Keratinocyte (primary cell): Measurements from ENCODE around the gene ASIC2. TPM values are rescaled to one million over a fixed set of nuclear protein-coding genes. Genes with fewer than 3 reads are reported as not detected.

Experiments
- DNase-seq: peaks from one replicate; pipeline ENCODE4 v3.0.0-alpha.2; 2011; ENCODE audit warnings: low read depth, missing footprints, low spot score
- FAIRE-seq: peaks from 2 replicates; lab custom pipeline; 2011; peaks lifted over from hg19 to GRCh38; lab: Jason Lieb, UNC
- H2AFZ ChIP-seq: 2 replicates; pipeline ENCODE4 v1.6.0; 2012; ENCODE audit warnings: low read length, control low read depth, inconsistent platforms; ENCODE audit not compliant: control insufficient read depth
- H3K27ac ChIP-seq: 2 replicates; pipeline ENCODE4 v1.5.1; 2011; ENCODE audit warnings: low read length; ENCODE audit not compliant: control insufficient read depth, insufficient read depth
- H3K27me3 ChIP-seq: 3 replicates; pipeline ENCODE4 v1.6.0; 2011; ENCODE audit warnings: low read length; ENCODE audit not compliant: control insufficient read depth, insufficient read depth; ENCODE audit errors: extremely low read depth
- H3K36me3 ChIP-seq, 2 experiments: 2 replicates in 1 of 2; 3 replicates in 1 of 2; pipeline ENCODE4 v1.5.1; 2011; ENCODE audit warnings: low read length in 2 of 2, mild to moderate bottlenecking in 1 of 2; ENCODE audit not compliant: control insufficient read depth in 2 of 2, insufficient read depth in 2 of 2; ENCODE audit errors: extremely low read depth in 1 of 2
- H3K4me1 ChIP-seq: 3 replicates; pipeline ENCODE4 v1.5.1; 2011; ENCODE audit warnings: low read length; ENCODE audit not compliant: control insufficient read depth, insufficient read depth; ENCODE audit errors: extremely low read depth
- H3K4me2 ChIP-seq: 3 replicates; pipeline ENCODE4 v1.6.0; 2011; ENCODE audit warnings: low read depth, low read length; ENCODE audit not compliant: control insufficient read depth, insufficient read depth; ENCODE audit errors: extremely low read depth
- H3K4me3 ChIP-seq, 3 experiments: fragments of 200-600 bp in 1 of 3; sonication (generic) in 1 of 3; 2 replicates in 2 of 3; 3 replicates in 1 of 3; pipeline ENCODE4 v1.5.1; 2011 to 2016; ENCODE audit warnings: low read length in 3 of 3, mild to moderate bottlenecking in 3 of 3, control low read depth in 2 of 3, inconsistent platforms in 1 of 3, low read depth in 1 of 3, mixed read lengths in 1 of 3, mixed run types in 1 of 3, moderate library complexity in 1 of 3; ENCODE audit not compliant: control insufficient read depth in 2 of 3, insufficient read depth in 2 of 3; ENCODE audit errors: extremely low read depth in 1 of 3
- H3K79me2 ChIP-seq: 2 replicates; pipeline ENCODE4 v1.6.0; 2012; ENCODE audit warnings: low read length; ENCODE audit not compliant: control insufficient read depth, insufficient read depth
- H3K9ac ChIP-seq: 3 replicates; pipeline ENCODE4 v1.6.0; 2011; ENCODE audit warnings: low read length; ENCODE audit not compliant: control insufficient read depth, insufficient read depth; ENCODE audit errors: extremely low read depth
- H3K9me1 ChIP-seq: 3 replicates; pipeline ENCODE4 v1.6.0; 2011; ENCODE audit warnings: low read length; ENCODE audit not compliant: control insufficient read depth, insufficient read depth; ENCODE audit errors: extremely low read depth
- H3K9me3 ChIP-seq: 2 replicates; pipeline ENCODE4 v1.5.1; 2012; ENCODE audit warnings: low read depth, low read length; ENCODE audit not compliant: control insufficient read depth
- H4K20me1 ChIP-seq: 3 replicates; pipeline ENCODE4 v1.6.0; 2011; ENCODE audit warnings: low read length; ENCODE audit not compliant: control insufficient read depth, insufficient read depth; ENCODE audit errors: extremely low read depth
- EZH2 ChIP-seq: IDR thresholded peaks from one replicate; pipeline ENCODE4 v1.6.1; 2012; ENCODE audit warnings: inconsistent platforms, mild to moderate bottlenecking, low read length, moderate library complexity
- dilution Hi-C: fragments of 300-500 bp; cut with MboI; formaldehyde crosslinking; loops from one replicate; pipeline ENCODE4 v1.7.0; 2020; ENCODE audit warnings: low sequenced_read_pairs; ENCODE audit not compliant: extremely low pct_ligation_motif_present
- polyA plus RNA-seq, 5 experiments: library from polyadenylated mRNA; depleted of rRNA in 3 of 5; stranded (reverse) in 3 of 5; stranded (forward) in 1 of 5; unstranded in 1 of 5; fragments of >200 nt; gene quantifications; 1 replicate in 1 of 5; 2 replicates in 3 of 5; 3 replicates in 1 of 5; pipeline versions ENCODE4 v1.2.1 to v1.2.3, GENCODE V29; 2011 to 2012; ENCODE audit warnings: missing spikeins in 2 of 5, low read depth in 1 of 5, low replicate concordance in 1 of 5
- TF ChIP-seq, protein P1 (sequence below), 3 experiments: IDR thresholded peaks in 1 of 3; conservative IDR thresholded peaks in 1 of 3; optimal IDR thresholded peaks in 1 of 3; 2 replicates in 2 of 3; 3 replicates in 1 of 3; pipeline versions ENCODE3 to v1.5.1; 2011; ENCODE audit warnings: low read length in 3 of 3, mild to moderate bottlenecking in 3 of 3, moderate library complexity in 2 of 3, control low read depth in 1 of 3, inconsistent platforms in 1 of 3; ENCODE audit not compliant: insufficient read depth in 2 of 3; ENCODE audit errors: extremely low read depth in 1 of 3

ASIC2 gene
- polyA plus RNA-seq, 1 donor (not counting 4 experiments of a cell fraction or from before 2014, with no cell fraction given): not detected

- Histone ChIP-seq H3K27me3 (no peaks in the 10 kb centered on the region), H3K4me3 (no peak overlapping the region), H3K9ac (no peak overlapping the region), H3K9me3 (no peaks in the 10 kb centered on the region), H3K9me1 (no peaks in the 10 kb centered on the region), H3K4me2 (peak overlapping the region; percentile 20), H3K27ac (peak overlapping the region; percentile 43), H3K36me3 (no peaks in the 10 kb centered on the region), H2AFZ (no peak overlapping the region), H3K4me1 (peaks cover 22% of the 10 kb centered on the region), H4K20me1 (no peaks in the 10 kb centered on the region), H3K79me2 (no peaks in the 10 kb centered on the region)
- FAIRE-seq (peak; percentile 96), DNase-seq (peak; percentile 86)
- TF ChIP-seq, protein P1, sequence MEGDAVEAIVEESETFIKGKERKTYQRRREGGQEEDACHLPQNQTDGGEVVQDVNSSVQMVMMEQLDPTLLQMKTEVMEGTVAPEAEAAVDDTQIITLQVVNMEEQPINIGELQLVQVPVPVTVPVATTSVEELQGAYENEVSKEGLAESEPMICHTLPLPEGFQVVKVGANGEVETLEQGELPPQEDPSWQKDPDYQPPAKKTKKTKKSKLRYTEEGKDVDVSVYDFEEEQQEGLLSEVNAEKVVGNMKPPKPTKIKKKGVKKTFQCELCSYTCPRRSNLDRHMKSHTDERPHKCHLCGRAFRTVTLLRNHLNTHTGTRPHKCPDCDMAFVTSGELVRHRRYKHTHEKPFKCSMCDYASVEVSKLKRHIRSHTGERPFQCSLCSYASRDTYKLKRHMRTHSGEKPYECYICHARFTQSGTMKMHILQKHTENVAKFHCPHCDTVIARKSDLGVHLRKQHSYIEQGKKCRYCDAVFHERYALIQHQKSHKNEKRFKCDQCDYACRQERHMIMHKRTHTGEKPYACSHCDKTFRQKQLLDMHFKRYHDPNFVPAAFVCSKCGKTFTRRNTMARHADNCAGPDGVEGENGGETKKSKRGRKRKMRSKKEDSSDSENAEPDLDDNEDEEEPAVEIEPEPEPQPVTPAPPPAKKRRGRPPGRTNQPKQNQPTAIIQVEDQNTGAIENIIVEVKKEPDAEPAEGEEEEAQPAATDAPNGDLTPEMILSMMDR (optimal IDR thresholded peaks at IDR 0.05 in 1 of 3, IDR thresholded peaks at IDR 0.05 in 1 of 3, conservative IDR thresholded peaks at IDR 0.05 in 1 of 3; ENCODE audit: extremely low read depth in 1 of 3, insufficient read depth in 2 of 3, low read length in 3 of 3): no peak
- no peak for TF ChIP-seq EZH2
- dilution Hi-C loops: no loop called here
Observed at GRCh38 chr17:33234930-33235685, 58.0 kb downstream of the ASIC2 start.

- no peak overlapping the region for H2AFZ ChIP-seq
- H4K20me1 ChIP-seq: no peaks in the 10 kb centered on the region
- H3K27me3 ChIP-seq: no peaks in the 10 kb centered on the region
- dilution Hi-C loops: no loop called here
- H3K27ac ChIP-seq: no peak overlapping the region
- H3K9me1 ChIP-seq: no peaks in the 10 kb centered on the region
- H3K79me2 ChIP-seq: no peaks in the 10 kb centered on the region
- no peaks in the 10 kb centered on the region for H3K36me3 ChIP-seq
- no peak overlapping the region for H3K4me2 ChIP-seq
- H3K4me3 ChIP-seq: no peak overlapping the region
- no peak overlapping the region for H3K9ac ChIP-seq
- no peak for DNase-seq
- no peak for FAIRE-seq
- peaks cover 22% of the 10 kb centered on the region for H3K4me1 ChIP-seq
- H3K9me3 ChIP-seq: no peaks in the 10 kb centered on the region
- no peak for TF ChIP-seq EZH2
- TF ChIP-seq, protein P1 (optimal IDR thresholded peaks at IDR 0.05 in 1 of 3, IDR thresholded peaks at IDR 0.05 in 1 of 3, conservative IDR thresholded peaks at IDR 0.05 in 1 of 3; ENCODE audit: extremely low read depth in 1 of 3, insufficient read depth in 2 of 3, low read length in 3 of 3): no peak
Observed at GRCh38 chr17:33234233-33234632, 58.9 kb downstream of the ASIC2 start.
